Suprapubic skin (tissue), 4 donors: ENCODE data around the gene KCNC4. TPM values are rescaled to one million over a fixed set of nuclear protein-coding genes. Genes with fewer than 3 reads are reported as not detected.

Experiments used
- DNase-seq, 2 donors: peaks; one replicate each; pipeline ENCODE4 v3.0.0-alpha.2; 2019; ENCODE audit warnings: low spot score in 2 of 2
- H3K27ac ChIP-seq: fragments of 200-600 bp; sonication (generic); one replicate; pipeline ENCODE4 v1.5.1; 2019
- H3K27me3 ChIP-seq: fragments of 200-600 bp; sonication (generic); one replicate; pipeline ENCODE4 v1.5.1; 2019
- H3K36me3 ChIP-seq: fragments of 200-600 bp; sonication (generic); one replicate; pipeline ENCODE4 v1.5.1; 2019
- H3K4me1 ChIP-seq: fragments of 200-600 bp; sonication (generic); one replicate; pipeline ENCODE4 v1.5.1; 2019
- H3K4me3 ChIP-seq: fragments of 200-600 bp; sonication (generic); one replicate; pipeline ENCODE4 v1.5.1; 2019; ENCODE audit warnings: mild to moderate bottlenecking
- H3K9me3 ChIP-seq: fragments of 200-600 bp; sonication (generic); one replicate; pipeline ENCODE4 v1.5.1; 2019
- EP300 ChIP-seq: sonication (generic); formaldehyde crosslinking; IDR thresholded peaks from one replicate; pipeline ENCODE4 v1.6.1; 2017; ENCODE audit warnings: antibody characterized with exemption
- POLR2A ChIP-seq, 2 donors: fragments of 450-650 bp; IDR thresholded peaks; one replicate each; pipeline ENCODE4 v1.6.1; 2017; ENCODE audit warnings: antibody characterized with exemption in 2 of 2, mild to moderate bottlenecking in 2 of 2, moderate library complexity in 2 of 2
- POLR2AphosphoS5 ChIP-seq, 3 donors: sonication (generic); formaldehyde crosslinking; IDR thresholded peaks; one replicate each; pipeline ENCODE4 v1.6.1; 2017; ENCODE audit warnings: antibody characterized with exemption in 3 of 3
- WGBS: methylation state at CpG from one replicate; pipeline ENCODE4 v1.1.5; 2018; 5-methylcytosine and 5-hydroxymethylcytosine counted together
- total RNA-seq, 4 donors: library from RNA; depleted of rRNA; stranded (reverse); fragments of >200 nt; gene quantifications; one replicate each; pipeline ENCODE4 v1.1.0, GENCODE V29; 2016
- TF ChIP-seq, protein P1 (sequence below), 2 donors: fragments of 200-600 bp in 1 of 2; fragments of 450-650 bp in 1 of 2; sonication (generic) in 1 of 2; IDR thresholded peaks; one replicate each; pipeline ENCODE4 v1.5.1; 2016 to 2019; ENCODE audit warnings: antibody characterized with exemption in 2 of 2, mild to moderate bottlenecking in 1 of 2, moderate library complexity in 1 of 2

Gene KCNC4
- total RNA-seq, 4 donors from 2014 or later, result 4.5 to 15.8 (median 7.4) TPM

GRCh38 chr1:110212169-110213142 lies 2.3 kb downstream of the KCNC4 start:
- H3K4me3 ChIP-seq, result peak overlapping the region; percentile 88
- no peaks in the 10 kb centered on the region for H3K36me3 ChIP-seq
- TF ChIP-seq POLR2A (IDR thresholded peaks at IDR 0.05) (no peak), EP300 (no peak), POLR2AphosphoS5 (IDR thresholded peaks at IDR 0.05) (no peak)
- TF ChIP-seq, protein P1, sequence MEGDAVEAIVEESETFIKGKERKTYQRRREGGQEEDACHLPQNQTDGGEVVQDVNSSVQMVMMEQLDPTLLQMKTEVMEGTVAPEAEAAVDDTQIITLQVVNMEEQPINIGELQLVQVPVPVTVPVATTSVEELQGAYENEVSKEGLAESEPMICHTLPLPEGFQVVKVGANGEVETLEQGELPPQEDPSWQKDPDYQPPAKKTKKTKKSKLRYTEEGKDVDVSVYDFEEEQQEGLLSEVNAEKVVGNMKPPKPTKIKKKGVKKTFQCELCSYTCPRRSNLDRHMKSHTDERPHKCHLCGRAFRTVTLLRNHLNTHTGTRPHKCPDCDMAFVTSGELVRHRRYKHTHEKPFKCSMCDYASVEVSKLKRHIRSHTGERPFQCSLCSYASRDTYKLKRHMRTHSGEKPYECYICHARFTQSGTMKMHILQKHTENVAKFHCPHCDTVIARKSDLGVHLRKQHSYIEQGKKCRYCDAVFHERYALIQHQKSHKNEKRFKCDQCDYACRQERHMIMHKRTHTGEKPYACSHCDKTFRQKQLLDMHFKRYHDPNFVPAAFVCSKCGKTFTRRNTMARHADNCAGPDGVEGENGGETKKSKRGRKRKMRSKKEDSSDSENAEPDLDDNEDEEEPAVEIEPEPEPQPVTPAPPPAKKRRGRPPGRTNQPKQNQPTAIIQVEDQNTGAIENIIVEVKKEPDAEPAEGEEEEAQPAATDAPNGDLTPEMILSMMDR (IDR thresholded peaks at IDR 0.05), result no peak
- no peak for DNase-seq
- peaks cover 51% of the 10 kb centered on the region for H3K4me1 ChIP-seq
- H3K9me3 ChIP-seq, result no peaks in the 10 kb centered on the region
- 64% methylated on average over 16 of the region's 20 CpGs for WGBS
- H3K27ac ChIP-seq, result no peak overlapping the region
- H3K27me3 ChIP-seq, result no peaks in the 10 kb centered on the region

DNA sequence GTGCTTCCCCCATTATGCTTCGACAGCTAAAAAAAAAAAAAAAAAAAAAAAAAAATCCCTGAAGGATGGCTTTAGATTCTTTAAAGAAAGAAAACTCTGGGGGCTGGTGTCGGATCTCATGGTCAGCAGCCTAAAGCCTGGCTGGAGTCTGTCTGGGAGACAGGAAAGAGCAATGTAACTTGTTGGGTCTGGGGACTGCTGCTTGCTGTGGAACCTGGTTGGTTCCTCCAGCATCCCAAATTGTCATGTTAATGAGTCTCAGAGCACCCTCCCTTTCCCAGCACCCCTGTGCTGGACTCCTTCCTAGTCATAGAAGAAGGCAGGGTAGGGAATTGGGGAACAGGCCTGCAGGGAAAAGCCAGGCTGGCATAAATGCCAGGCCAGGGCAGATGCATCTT lies 3.0 kb downstream of the KCNC4 start:
- H3K9me3 ChIP-seq, result no peaks in the 10 kb centered on the region
- peaks cover 51% of the 10 kb centered on the region for H3K4me1 ChIP-seq
- no peaks in the 10 kb centered on the region for H3K36me3 ChIP-seq
- no peak overlapping the region for H3K4me3 ChIP-seq
- no peak for TF ChIP-seq EP300
- WGBS, result 77% methylated on average over 2 of the region's 2 CpGs
- no peak overlapping the region for H3K27ac ChIP-seq
- no peak for DNase-seq
- H3K27me3 ChIP-seq, result no peaks in the 10 kb centered on the region

DNA sequence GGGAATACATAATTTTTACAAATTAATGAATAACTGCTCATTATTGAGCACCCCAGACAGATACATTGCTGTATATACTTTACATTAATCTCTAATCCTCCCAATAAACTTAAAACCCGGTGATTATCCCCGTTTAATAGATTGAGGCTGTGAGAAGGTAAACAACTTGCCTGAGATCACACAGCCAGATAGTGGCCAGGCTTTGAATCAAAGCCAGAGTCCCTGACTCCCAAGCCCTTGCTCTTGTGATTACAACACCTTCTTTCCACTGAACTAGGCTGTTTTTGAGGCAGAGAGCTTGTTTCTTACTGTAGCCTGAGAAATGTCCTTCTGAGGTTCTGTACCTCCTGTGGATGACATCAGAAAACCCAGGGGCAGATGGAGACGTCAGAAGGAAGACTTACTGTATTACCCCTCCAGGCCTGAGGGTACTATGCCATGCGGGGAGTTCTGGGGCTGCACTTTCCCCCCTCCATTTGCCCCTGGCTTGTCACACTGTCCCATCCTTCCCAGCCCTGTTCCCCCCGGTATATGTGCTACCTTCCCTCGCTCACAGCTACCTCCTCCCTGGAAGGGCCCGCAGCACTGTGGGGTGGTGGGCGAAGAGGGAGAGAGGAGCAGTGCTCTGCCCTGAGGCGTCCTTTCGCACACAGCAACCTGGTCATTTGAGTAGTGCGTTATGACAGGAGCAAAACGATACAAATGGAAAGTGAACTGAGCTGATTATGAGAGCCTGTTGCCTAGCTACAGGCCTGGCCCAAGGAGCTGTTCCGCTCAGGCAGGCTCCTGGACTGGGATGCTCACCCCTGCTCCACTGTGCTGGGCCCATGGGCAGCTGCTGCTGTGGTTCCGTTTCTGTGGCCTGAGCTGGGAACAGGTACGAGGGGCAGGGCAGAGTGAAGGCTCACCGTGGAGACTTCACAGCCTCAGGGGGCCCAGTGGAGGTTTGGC lies 4.6 kb downstream of the KCNC4 start:
- Histone ChIP-seq H3K27me3 (no peaks in the 10 kb centered on the region), H3K36me3 (no peaks in the 10 kb centered on the region), H3K4me3 (no peak overlapping the region), H3K9me3 (no peaks in the 10 kb centered on the region), H3K27ac (no peak overlapping the region), H3K4me1 (peaks cover 41% of the 10 kb centered on the region)
- no peak for TF ChIP-seq POLR2AphosphoS5 (IDR thresholded peaks at IDR 0.05)
- TF ChIP-seq EP300, result no peak
- no peak for TF ChIP-seq POLR2A (IDR thresholded peaks at IDR 0.05)
- TF ChIP-seq, protein P1 (IDR thresholded peaks at IDR 0.05), result no peak
- no peak for DNase-seq
- WGBS, result 84% methylated on average over 16 of the region's 16 CpGs

DNA sequence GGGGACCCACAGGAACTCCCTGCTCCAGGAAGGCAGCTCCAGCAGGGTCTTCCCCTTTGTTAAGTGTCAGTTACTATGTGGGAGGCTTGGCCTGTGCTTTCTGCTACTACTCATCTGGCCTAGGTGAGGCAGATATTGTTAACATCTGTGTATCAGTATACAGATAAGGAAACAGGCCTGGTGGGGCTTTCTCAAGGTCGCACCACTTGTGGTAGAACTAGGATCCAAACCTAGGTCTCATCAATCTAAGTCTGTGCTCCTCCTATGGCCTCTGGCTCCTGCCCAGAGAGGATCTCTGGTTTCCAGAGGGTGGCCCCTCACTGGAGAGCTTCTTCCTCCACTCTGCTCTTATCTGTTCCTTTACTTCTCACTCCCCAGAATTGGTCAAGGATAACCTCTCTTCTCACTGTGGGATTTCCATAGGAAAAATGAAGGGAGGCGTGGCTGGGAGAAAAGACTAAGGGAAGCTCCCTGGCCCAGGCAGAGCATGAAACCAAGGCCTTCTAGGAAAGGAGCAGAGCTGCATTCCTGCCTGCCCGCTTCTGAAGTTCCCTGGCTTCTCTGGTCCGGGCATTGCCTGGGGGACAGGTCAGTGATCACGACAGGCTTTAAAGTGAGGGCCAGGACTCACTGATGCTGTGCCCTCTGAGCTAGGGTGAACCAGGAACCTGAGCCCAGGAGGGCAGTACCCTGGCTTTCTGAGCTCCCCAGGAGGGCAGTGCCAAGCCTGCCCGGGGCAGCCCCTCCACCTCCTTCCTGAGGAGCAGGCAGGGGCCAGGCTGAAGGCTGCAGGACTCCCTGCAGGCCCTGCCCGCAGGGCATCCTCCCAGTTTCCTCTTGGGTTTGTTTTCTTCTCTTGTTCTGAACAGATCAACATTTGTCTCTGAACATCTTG lies 5.8 kb downstream of the KCNC4 start:
- DNase-seq, result no peak
- 89% methylated on average over 5 of the region's 7 CpGs for WGBS
- TF ChIP-seq, protein P1 (IDR thresholded peaks at IDR 0.05), result no peak
- TF ChIP-seq POLR2A (IDR thresholded peaks at IDR 0.05) (no peak), EP300 (no peak), POLR2AphosphoS5 (IDR thresholded peaks at IDR 0.05) (no peak)
- no peaks in the 10 kb centered on the region for H3K36me3 ChIP-seq
- no peaks in the 10 kb centered on the region for H3K9me3 ChIP-seq
- H3K4me3 ChIP-seq, result no peak overlapping the region
- no peak overlapping the region for H3K27ac ChIP-seq
- no peaks in the 10 kb centered on the region for H3K27me3 ChIP-seq
- peaks cover 33% of the 10 kb centered on the region for H3K4me1 ChIP-seq

- WGBS, result 92% methylated on average over 6 of the region's 6 CpGs
Measured at GRCh38 chr1:110216844-110217444, 6.8 kb downstream of the KCNC4 start.

More at GRCh38 chr1:110216844-110217444, 6.8 kb downstream of the KCNC4 start:
- no peaks in the 10 kb centered on the region for H3K9me3 ChIP-seq
- no peak for DNase-seq
- peaks cover 23% of the 10 kb centered on the region for H3K4me1 ChIP-seq
- no peak overlapping the region for H3K4me3 ChIP-seq
- TF ChIP-seq, protein P1 (IDR thresholded peaks at IDR 0.05), result no peak
- H3K36me3 ChIP-seq, result no peaks in the 10 kb centered on the region
- H3K27ac ChIP-seq, result no peak overlapping the region
- no peaks in the 10 kb centered on the region for H3K27me3 ChIP-seq
